Bladder microvascular endothelial cell (primary cell): ENCODE results near the gene TSC22D4. TPM values are rescaled to one million over a fixed set of nuclear protein-coding genes. Genes with fewer than 3 reads are reported as not detected.

Experiments
- total RNA-seq: library from RNA; depleted of rRNA; stranded (reverse); fragments of >200 nt; gene quantifications from 2 replicates; pipeline ENCODE4 v1.2.3, GENCODE V29; 2014

The TSC22D4 gene
- total RNA-seq, result 21.3 and 24.8 TPM in 2 replicates

GRCh38 chr7:100478958-100479660 is at the start of gene TSC22D4:
Gene TSC22D4, minus strand, starts transcription at chr7:100479214. Its CDS starts 1,176 bp downstream, at chr7:100478038.

GRCh38 chr7:100483722-100484672 is 5.0 kb upstream of the TSC22D4 start, which contains the start of gene NYAP1:
Gene NYAP1, plus strand, starts transcription at chr7:100483927. Its CDS starts 1,385 bp downstream, at chr7:100485312.

GRCh38 chr7:100464210-100464660 is 14.8 kb downstream of the TSC22D4 start, which contains the start of gene SPACDR:
Gene SPACDR, minus strand, starts transcription at chr7:100464260. Its CDS starts 235 bp downstream, at chr7:100464025.

GRCh38 chr7:100429637-100430492 is 49.1 kb downstream of the TSC22D4 start, which contains the start of gene MEPCE:
Gene MEPCE, plus strand, starts transcription at chr7:100429831. Its CDS starts 188 bp downstream, at chr7:100430019.

DNA sequence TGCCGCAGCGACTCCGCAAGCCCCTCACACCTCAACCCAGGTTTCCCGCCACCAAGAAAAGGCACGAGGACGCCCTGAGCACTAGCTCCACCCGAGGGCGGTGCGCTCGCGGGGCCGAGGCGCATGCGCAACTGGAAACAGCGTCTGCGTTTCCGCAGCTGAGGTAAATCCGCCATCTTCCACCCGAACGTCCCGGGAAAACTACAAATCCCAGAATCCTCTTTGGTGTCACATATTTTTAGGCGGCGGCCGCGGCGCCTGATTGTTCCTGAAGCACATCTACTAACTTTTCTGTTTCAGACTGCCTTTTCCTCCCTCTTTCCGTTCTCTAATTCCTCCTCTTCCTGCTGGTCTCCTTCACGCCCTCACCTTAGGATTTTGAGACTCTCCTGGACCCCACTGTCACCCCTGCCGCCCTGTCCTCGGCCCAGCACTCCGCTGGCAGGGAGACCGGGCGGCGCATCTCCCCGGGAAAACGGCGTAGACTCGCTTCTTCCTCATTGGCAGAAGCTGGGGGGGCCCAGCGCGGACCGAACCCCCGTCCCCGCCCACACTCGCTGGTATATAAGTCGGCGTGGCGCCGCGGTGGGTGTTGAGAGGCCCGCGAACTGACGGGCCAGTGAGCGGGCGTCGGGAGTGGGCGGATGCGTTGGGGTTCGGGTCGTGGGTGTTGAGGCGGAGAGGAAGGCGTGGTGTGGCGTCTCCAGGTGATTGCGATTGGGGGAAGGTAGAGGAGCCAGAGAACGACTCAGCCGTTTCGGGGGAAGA is 50.6 kb downstream of the TSC22D4 start, which contains the start of gene ZCWPW1:
TSS of gene ZCWPW1 (minus strand) at position 505 of the 768 bp plus-strand sequence. CDS start 8,054 bp downstream, outside the sequence.

Other genes with a start within 250 kb of the TSC22D4 start
- not detected in 2 replicates for gene SPDYE3, start 171.5 kb downstream of the TSC22D4 start, total RNA-seq
- gene PILRB, start 121.1 kb downstream of the TSC22D4 start, total RNA-seq, result 7.3 and 21.3 TPM in 2 replicates
- gene PILRA, start 105.7 kb downstream of the TSC22D4 start, total RNA-seq, result 0.06 and 0.16 TPM in 2 replicates
- gene ZCWPW1, start 50.5 kb downstream of the TSC22D4 start, total RNA-seq, result 0.94 and 1.1 TPM in 2 replicates
- 34.2 and 54.1 TPM in 2 replicates for gene MEPCE, start 49.4 kb downstream of the TSC22D4 start, total RNA-seq
- 8.6 and 17.3 TPM in 2 replicates for gene PPP1R35, start 42.7 kb downstream of the TSC22D4 start, total RNA-seq
- gene SPACDR, start 15.0 kb downstream of the TSC22D4 start, total RNA-seq, result 0.32 and 0.38 TPM in 2 replicates
- 2.5 and 2.6 TPM in 2 replicates for gene NYAP1, start 4.7 kb upstream of the TSC22D4 start, total RNA-seq
- gene AGFG2, start 60.0 kb upstream of the TSC22D4 start, total RNA-seq, result 25.1 and 33.2 TPM in 2 replicates
- gene SAP25, start 94.7 kb upstream of the TSC22D4 start, total RNA-seq, result not detected in 2 replicates
- 7.3 and 8.6 TPM in 2 replicates for gene LRCH4, start 106.9 kb upstream of the TSC22D4 start, total RNA-seq
- gene FBXO24, start 107.1 kb upstream of the TSC22D4 start, total RNA-seq, result 0.25 TPM in 1 of 2 replicates, not detected in the other
- 0.38 and 0.49 TPM in 2 replicates for gene PCOLCE, start 123.1 kb upstream of the TSC22D4 start, total RNA-seq
- 5.3 and 7.6 TPM in 2 replicates for gene MOSPD3, start 133.3 kb upstream of the TSC22D4 start, total RNA-seq
- gene TFR2, start 162.3 kb upstream of the TSC22D4 start, total RNA-seq, result under 0.01 and 0.57 TPM in 2 replicates
- not detected in 2 replicates for gene ACTL6B, start 177.2 kb upstream of the TSC22D4 start, total RNA-seq
- 79.8 and 102 TPM in 2 replicates for gene GNB2, start 194.5 kb upstream of the TSC22D4 start, total RNA-seq
- gene GIGYF1, start 215.0 kb upstream of the TSC22D4 start, total RNA-seq, result 10.2 and 20.9 TPM in 2 replicates
- gene POP7, start 226.9 kb upstream of the TSC22D4 start, total RNA-seq, result 28.6 and 36.8 TPM in 2 replicates
- not detected in 2 replicates for gene EPO, start 241.3 kb upstream of the TSC22D4 start, total RNA-seq